HL-60/S4 treated with phorbol 12-myristate 13-acetate at 8.2 ng/mL for 4 days and 3 days (cell line): ENCODE data around the gene HOXC9.

ENCODE experiments used
- in situ Hi-C: fragments of 300-500 bp; cut with MboI; formaldehyde crosslinking; loops from 2 replicates; pipeline ENCODE4 v1.15.0; 2022; ENCODE audit warnings: low sequenced_read_pairs

The HOXC9 gene

GRCh38 chr12:54047964-54048303 lies 48.0 kb downstream of the HOXC9 start:
- in situ Hi-C loops = no loop called here

GRCh38 chr12:54048406-54049093 lies 48.6 kb downstream of the HOXC9 start:
- in situ Hi-C loops = no loop called here

GRCh38 chr12:54049108-54049507 lies 49.1 kb downstream of the HOXC9 start:
- in situ Hi-C loops = no loop called here

GRCh38 chr12:54050482-54050810 lies 50.5 kb downstream of the HOXC9 start:
- in situ Hi-C loops = no loop called here

- in situ Hi-C loops = no loop called here
Observed at GRCh38 chr12:54051026-54051842, 51.3 kb downstream of the HOXC9 start.

- in situ Hi-C loops = no loop called here
Observed at GRCh38 chr12:54051874-54052437, 52.0 kb downstream of the HOXC9 start.

GRCh38 chr12:54052438-54053002 lies 52.6 kb downstream of the HOXC9 start:
- in situ Hi-C loops = no loop called here
